ENCODE data around the gene ASAH2B.
"Not testable (repeated sequence)": the region's sequence is repeated elsewhere in the genome, so short reads cannot be mapped to it uniquely, and the experiment has no call there.

Gene ASAH2B

GRCh38 chr10:50774868-50775267, 35.1 kb downstream of the ASAH2B start:
- POLR2A ChIA-PET; CTCF ChIA-PET; DNase-seq (ENCODE audit: extremely low spot score): not testable (repeated sequence)

- CTCF ChIA-PET; POLR2A ChIA-PET; DNase-seq (ENCODE audit: extremely low spot score): not testable (repeated sequence)
These were observed 40.3 kb downstream of the ASAH2B start for GRCh38 chr10:50780036-50780435.

GRCh38 chr10:50782017-50782416, 42.3 kb downstream of the ASAH2B start:
- POLR2A ChIA-PET; DNase-seq (ENCODE audit: extremely low spot score): not testable (repeated sequence)
- CTCF ChIA-PET = interaction anchor here (0.6 kb wide), 1 partner anchor 173 kb away, joined by 4 read pairs; no protein-coding TSS in a partner anchor

GRCh38 chr10:50787962-50788361, 48.2 kb downstream of the ASAH2B start:
- DNase-seq (ENCODE audit: extremely low spot score); POLR2A ChIA-PET; CTCF ChIA-PET: not testable (repeated sequence)

GRCh38 chr10:50788951-50789945, 49.5 kb downstream of the ASAH2B start:
- DNase-seq (ENCODE audit: extremely low spot score) = peak; percentile 55
- CTCF ChIA-PET = interaction anchor here (0.6 to 0.7 kb wide), 2 partner anchors 196 to 555 kb away, joined by 3 read pairs; no protein-coding TSS in a partner anchor
- POLR2A ChIA-PET = no interaction called here
- no peak for TF ChIP-seq ZNF384 (IDR thresholded peaks at IDR 0.05)
- no peak for TF ChIP-seq SUZ12 (IDR thresholded peaks at IDR 0.05)
- no peak for TF ChIP-seq L3MBTL2 (conservative IDR thresholded peaks at IDR 0.05)

GRCh38 chr10:50794490-50794889, 54.8 kb downstream of the ASAH2B start:
- DNase-seq (ENCODE audit: extremely low spot score) = no peak
- TF ChIP-seq FOXK2 (IDR thresholded peaks at IDR 0.05) = no peak
- CTCF ChIA-PET = no interaction called here
- POLR2A ChIA-PET = no interaction called here

- TF ChIP-seq ZNF384 (IDR thresholded peaks at IDR 0.05) (no peak), TARDBP (IDR thresholded peaks at IDR 0.05) (no peak), BHLHE40 (IDR thresholded peaks at IDR 0.05; ENCODE audit: borderline replicate concordance) (no peak)
- POLR2A ChIA-PET = no interaction called here
- CTCF ChIA-PET = no interaction called here
- DNase-seq (ENCODE audit: extremely low spot score) = no peak
These were observed 57.0 kb downstream of the ASAH2B start for GRCh38 chr10:50796693-50797092.

GRCh38 chr10:50798297-50798696, 58.6 kb downstream of the ASAH2B start:
- no peak for DNase-seq (ENCODE audit: extremely low spot score)
- ChIA-PET CTCF (no interaction called here), POLR2A (no interaction called here)
- no peak for TF ChIP-seq FOXK2 (IDR thresholded peaks at IDR 0.05)
- no peak for TF ChIP-seq TARDBP (IDR thresholded peaks at IDR 0.05)
- no peak for TF ChIP-seq FOXM1 (IDR thresholded peaks at IDR 0.05; ENCODE audit: borderline replicate concordance)
- no peak for TF ChIP-seq LEF1 (IDR thresholded peaks at IDR 0.05; ENCODE audit: borderline replicate concordance)
- TF ChIP-seq L3MBTL2 (conservative IDR thresholded peaks at IDR 0.05) = no peak
- no peak for TF ChIP-seq ARNT (IDR thresholded peaks at IDR 0.05)
- TF ChIP-seq SP1 (IDR thresholded peaks at IDR 0.05) = no peak
- no peak for TF ChIP-seq HDGF (IDR thresholded peaks at IDR 0.05; ENCODE audit: borderline replicate concordance)
- no peak for TF ChIP-seq NFRKB (IDR thresholded peaks at IDR 0.05)

- POLR2A ChIA-PET = no interaction called here
- no peak for TF ChIP-seq FOXM1 (IDR thresholded peaks at IDR 0.05; ENCODE audit: borderline replicate concordance)
- TF ChIP-seq BHLHE40 (IDR thresholded peaks at IDR 0.05; ENCODE audit: borderline replicate concordance) = no peak
- no peak for TF ChIP-seq ARNT (IDR thresholded peaks at IDR 0.05)
- no peak for TF ChIP-seq FOXK2 (IDR thresholded peaks at IDR 0.05)
- no peak for TF ChIP-seq LEF1 (IDR thresholded peaks at IDR 0.05; ENCODE audit: borderline replicate concordance)
- no peak for TF ChIP-seq SP1 (IDR thresholded peaks at IDR 0.05)
- no peak for TF ChIP-seq TARDBP (IDR thresholded peaks at IDR 0.05)
- TF ChIP-seq FOXA1 (IDR thresholded peaks at IDR 0.05) = no peak
- TF ChIP-seq PKNOX1 (IDR thresholded peaks at IDR 0.05) = no peak
- no peak for TF ChIP-seq HDGF (IDR thresholded peaks at IDR 0.05; ENCODE audit: borderline replicate concordance)
- no peak for DNase-seq (ENCODE audit: extremely low spot score)
- CTCF ChIA-PET = no interaction called here
These were observed 59.9 kb downstream of the ASAH2B start for GRCh38 chr10:50799595-50799994.
